K562 (cell line): Measurements from ENCODE around the gene CD40LG.

Experiments used
- CEBPB ChIP-seq: fragments of 450-650 bp; IDR thresholded peaks from 2 replicates; pipeline ENCODE4 v1.6.1; 2016; ENCODE audit warnings: missing genetic modification characterization, missing compliant biosample characterization
- CREM ChIP-seq: IDR thresholded peaks from 2 replicates; pipeline ENCODE4 v1.6.1; 2014; ENCODE audit warnings: antibody characterized with exemption, low read depth
- MTF1 ChIP-seq: fragments of 250-450 bp; sonication (Bioruptor Pico); IDR thresholded peaks from 2 replicates; pipeline ENCODE4 v1.9.0; 2021; ENCODE audit warnings: moderate library complexity, mild to moderate bottlenecking, inconsistent platforms, borderline replicate concordance
- OTX1 ChIP-seq: fragments of 450-650 bp; formaldehyde crosslinking; IDR thresholded peaks from 2 replicates; pipeline ENCODE4 v1.4.0; 2022; ENCODE audit warnings: mild to moderate bottlenecking
- POLR2AphosphoS5 ChIP-seq: IDR thresholded peaks from 2 replicates; pipeline ENCODE4 v1.6.1; 2011; ENCODE audit warnings: mild to moderate bottlenecking, low read depth, low read length, moderate library complexity; ENCODE audit not compliant: control insufficient read depth, insufficient read depth
- RCOR1 ChIP-seq, 2 experiments: IDR thresholded peaks; 2 replicates each; pipeline ENCODE4 v1.6.1; 2012; ENCODE audit warnings: low read depth in 2 of 2, low read length in 2 of 2, borderline replicate concordance in 1 of 2, improper control_type of control experiment in 1 of 2
- TF ChIP-seq, protein P1 (sequence below): IDR thresholded peaks from 3 replicates; pipeline ENCODE4 v1.6.1; 2011; ENCODE audit warnings: borderline replicate concordance, mild to moderate bottlenecking, moderate library complexity; ENCODE audit not compliant: insufficient read length; ENCODE audit errors: extremely low read depth
- TF ChIP-seq, protein P2 (sequence below), 3 experiments: IDR thresholded peaks in 2 of 3; conservative IDR thresholded peaks in 1 of 3; 2 replicates each; pipeline ENCODE4 v1.5.1; 2011 to 2012; ENCODE audit warnings: low read length in 3 of 3, mild to moderate bottlenecking in 3 of 3, control low read depth in 2 of 3, improper control_type of control experiment in 1 of 3, inconsistent platforms in 1 of 3, low read depth in 1 of 3, mixed read lengths in 1 of 3, moderate library complexity in 1 of 3; ENCODE audit not compliant: insufficient read depth in 2 of 3
- TF ChIP-seq, protein P3 (sequence below): fragments of 450-650 bp; IDR thresholded peaks from 2 replicates; pipeline ENCODE4 v1.6.1; 2016

DNA sequence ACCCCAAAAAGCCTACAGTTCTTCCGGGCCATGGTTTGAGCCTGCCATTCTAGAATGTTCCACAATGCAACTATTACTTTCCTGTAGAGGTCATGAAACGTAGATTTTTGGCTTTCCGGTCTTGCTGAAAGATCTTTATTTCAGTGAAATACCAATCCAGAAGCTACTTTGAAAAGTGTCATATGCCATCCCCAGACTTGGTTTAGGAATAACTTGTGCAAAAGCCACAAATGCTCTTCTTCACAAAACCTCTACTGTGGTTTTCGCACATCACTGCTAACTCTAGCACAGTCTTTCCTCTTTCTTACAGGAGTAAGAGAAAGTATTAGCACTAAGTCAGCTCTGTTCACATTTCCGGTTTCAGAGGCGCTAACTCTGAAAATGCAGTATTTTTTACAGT, 12.7 kb upstream of the CD40LG start:
- TF ChIP-seq, protein P1, sequence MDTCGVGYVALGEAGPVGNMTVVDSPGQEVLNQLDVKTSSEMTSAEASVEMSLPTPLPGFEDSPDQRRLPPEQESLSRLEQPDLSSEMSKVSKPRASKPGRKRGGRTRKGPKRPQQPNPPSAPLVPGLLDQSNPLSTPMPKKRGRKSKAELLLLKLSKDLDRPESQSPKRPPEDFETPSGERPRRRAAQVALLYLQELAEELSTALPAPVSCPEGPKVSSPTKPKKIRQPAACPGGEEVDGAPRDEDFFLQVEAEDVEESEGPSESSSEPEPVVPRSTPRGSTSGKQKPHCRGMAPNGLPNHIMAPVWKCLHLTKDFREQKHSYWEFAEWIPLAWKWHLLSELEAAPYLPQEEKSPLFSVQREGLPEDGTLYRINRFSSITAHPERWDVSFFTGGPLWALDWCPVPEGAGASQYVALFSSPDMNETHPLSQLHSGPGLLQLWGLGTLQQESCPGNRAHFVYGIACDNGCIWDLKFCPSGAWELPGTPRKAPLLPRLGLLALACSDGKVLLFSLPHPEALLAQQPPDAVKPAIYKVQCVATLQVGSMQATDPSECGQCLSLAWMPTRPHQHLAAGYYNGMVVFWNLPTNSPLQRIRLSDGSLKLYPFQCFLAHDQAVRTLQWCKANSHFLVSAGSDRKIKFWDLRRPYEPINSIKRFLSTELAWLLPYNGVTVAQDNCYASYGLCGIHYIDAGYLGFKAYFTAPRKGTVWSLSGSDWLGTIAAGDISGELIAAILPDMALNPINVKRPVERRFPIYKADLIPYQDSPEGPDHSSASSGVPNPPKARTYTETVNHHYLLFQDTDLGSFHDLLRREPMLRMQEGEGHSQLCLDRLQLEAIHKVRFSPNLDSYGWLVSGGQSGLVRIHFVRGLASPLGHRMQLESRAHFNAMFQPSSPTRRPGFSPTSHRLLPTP = no peak
- TF ChIP-seq, protein P2, sequence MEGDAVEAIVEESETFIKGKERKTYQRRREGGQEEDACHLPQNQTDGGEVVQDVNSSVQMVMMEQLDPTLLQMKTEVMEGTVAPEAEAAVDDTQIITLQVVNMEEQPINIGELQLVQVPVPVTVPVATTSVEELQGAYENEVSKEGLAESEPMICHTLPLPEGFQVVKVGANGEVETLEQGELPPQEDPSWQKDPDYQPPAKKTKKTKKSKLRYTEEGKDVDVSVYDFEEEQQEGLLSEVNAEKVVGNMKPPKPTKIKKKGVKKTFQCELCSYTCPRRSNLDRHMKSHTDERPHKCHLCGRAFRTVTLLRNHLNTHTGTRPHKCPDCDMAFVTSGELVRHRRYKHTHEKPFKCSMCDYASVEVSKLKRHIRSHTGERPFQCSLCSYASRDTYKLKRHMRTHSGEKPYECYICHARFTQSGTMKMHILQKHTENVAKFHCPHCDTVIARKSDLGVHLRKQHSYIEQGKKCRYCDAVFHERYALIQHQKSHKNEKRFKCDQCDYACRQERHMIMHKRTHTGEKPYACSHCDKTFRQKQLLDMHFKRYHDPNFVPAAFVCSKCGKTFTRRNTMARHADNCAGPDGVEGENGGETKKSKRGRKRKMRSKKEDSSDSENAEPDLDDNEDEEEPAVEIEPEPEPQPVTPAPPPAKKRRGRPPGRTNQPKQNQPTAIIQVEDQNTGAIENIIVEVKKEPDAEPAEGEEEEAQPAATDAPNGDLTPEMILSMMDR (IDR thresholded peaks at IDR 0.05 in 2 of 3, conservative IDR thresholded peaks at IDR 0.05 in 1 of 3; ENCODE audit: insufficient read depth in 2 of 3, low read depth in 1 of 3, low read length in 3 of 3) = no peak
- TF ChIP-seq CREM = no peak
- TF ChIP-seq, protein P3, sequence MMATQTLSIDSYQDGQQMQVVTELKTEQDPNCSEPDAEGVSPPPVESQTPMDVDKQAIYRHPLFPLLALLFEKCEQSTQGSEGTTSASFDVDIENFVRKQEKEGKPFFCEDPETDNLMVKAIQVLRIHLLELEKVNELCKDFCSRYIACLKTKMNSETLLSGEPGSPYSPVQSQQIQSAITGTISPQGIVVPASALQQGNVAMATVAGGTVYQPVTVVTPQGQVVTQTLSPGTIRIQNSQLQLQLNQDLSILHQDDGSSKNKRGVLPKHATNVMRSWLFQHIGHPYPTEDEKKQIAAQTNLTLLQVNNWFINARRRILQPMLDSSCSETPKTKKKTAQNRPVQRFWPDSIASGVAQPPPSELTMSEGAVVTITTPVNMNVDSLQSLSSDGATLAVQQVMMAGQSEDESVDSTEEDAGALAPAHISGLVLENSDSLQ = no peak
- no peak for TF ChIP-seq OTX1 (CRISPR knock-in tag)
- TF ChIP-seq RCOR1 (IDR thresholded peaks at IDR 0.05; ENCODE audit: borderline replicate concordance in 1 of 2, low read depth in 2 of 2, low read length in 2 of 2) = no peak
- no peak for TF ChIP-seq CEBPB (tag)
- TF ChIP-seq MTF1 (CRISPR knock-in tag) = no peak
- TF ChIP-seq POLR2AphosphoS5 = no peak
